ENCODE results near the gene SRPK3.
"Not testable (repeated sequence)": the region's sequence is repeated elsewhere in the genome, so short reads cannot be mapped to it uniquely, and the experiment has no call there.

The SRPK3 gene

DNA sequence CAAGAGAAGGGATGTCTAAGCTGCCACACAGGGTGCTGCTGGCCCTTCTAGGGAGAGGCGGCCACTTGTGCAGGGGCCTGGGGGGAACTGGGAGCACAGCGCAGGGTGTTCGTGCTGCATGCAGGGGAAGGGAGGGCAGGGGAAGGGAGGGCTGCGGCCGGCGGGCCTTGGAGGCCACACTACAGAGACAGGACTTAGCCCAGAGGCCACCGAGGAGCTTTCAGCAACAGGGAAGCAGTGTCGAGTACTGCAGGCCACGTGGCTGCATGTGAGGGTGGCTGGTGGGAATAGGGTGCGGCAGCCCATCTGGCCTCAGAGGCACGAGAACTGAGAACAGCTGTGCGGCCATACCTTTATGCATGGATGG is 35.8 kb upstream of the SRPK3 start:
- DNase-seq (ENCODE audit: low spot score): not testable (repeated sequence)

DNA sequence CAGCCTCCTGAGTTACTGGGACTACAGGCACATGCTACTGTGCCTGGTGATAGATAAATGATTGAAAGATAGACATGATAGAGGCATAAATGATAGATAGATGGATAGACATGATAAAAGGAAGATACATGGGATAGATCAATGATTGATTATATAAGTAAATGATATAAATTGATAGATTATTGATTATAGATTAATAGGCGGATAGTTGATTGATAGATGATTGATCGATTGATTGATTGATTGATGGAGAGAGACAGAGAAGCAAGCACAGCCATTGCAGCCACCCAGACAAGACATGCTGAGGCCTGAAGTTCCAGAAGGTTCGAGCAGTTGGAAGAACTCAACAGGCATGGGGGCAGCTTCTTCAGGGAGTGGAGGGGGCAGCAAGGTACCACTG is 34.5 kb upstream of the SRPK3 start:
- no peak for DNase-seq (ENCODE audit: low spot score)

DNA sequence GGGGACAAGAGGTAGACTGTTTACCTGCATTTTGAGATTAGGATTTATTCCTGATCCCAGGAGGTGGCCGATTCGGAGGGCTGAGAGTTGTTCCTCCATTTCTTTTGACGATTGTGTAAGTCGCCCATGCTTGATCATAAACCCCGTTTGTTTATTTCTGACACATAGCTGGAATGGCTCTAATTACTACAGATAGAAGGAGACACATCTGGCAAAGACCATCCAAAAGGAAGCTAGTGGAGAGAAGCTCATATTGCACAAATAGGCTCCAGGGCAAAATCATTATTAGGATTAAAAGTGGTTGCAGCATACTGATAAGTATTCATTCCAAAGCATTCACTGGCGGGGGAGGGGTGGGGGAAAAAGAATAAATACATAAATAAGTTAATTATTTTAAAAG is 33.9 kb upstream of the SRPK3 start:
- DNase-seq (ENCODE audit: low spot score): not testable (repeated sequence)

DNA sequence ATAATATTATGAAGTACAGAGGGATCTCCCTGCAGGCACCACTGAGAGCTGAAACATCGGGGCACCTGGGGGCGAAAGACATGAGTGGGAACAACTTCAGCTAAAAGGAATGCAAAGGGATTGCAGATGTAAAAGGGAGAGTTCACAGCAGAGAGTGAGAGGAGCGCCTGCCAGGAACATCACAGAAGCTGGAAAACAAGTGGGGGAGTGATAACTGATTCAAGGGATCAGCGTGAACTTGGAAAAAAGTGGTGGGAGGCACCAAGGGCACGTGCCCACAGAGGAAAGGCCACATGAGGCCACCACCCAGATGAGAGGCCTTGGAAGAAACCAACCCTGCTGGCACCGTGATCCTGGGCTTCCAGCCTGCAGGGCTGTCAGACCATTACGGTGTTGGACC is 31.8 kb upstream of the SRPK3 start:
- not testable (repeated sequence) for DNase-seq (ENCODE audit: low spot score)

DNA sequence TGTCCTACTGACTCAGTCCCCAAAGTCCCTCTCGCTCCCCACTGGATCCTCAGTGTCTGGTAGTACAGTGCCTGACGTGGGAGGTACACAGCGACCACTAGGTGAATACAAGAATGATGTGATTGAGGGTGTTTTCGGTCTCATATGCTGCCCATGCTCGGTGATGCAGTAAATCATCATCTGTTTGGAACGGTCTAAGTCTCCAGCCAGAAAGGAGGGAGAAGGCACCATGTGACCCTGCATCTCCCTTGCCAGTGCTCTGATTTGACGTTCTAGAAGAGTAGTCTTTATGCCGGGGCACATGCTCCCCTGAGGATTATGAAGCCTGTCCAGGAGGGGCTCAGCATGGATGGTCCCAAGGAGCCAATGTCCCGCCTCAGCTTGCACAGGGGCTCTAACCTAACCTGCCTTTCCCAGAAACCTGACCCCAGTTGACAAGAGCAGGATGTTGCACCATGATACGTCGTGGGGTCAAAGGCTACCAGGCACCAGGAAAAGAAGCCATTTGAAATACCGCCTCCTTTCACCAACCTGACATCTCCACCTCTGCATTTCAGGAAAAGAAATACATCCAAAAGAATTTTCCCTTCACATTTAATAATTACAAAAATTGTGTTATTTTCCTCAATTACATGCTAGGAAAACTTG is 30.6 kb upstream of the SRPK3 start:
- no peak for DNase-seq (ENCODE audit: low spot score)

DNA sequence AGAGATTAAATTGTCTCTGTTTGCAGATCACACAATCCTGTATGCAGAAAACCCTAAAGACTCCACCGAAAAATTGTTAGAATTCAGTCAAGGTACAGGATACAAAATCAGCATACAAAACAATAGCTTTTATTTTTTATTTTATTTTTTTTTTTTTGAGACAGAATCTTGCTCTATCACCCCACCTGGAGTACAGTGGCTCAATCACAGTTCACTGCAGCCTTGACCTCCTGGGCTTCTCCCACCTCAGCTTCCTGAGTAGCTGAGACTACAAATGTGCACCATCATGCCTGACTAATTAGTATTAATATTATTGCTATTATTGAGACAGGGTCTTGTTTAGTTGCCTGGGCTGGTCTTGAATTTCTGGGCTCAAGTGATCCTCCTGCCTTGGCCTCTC is 25.7 kb upstream of the SRPK3 start:
- no peak for DNase-seq (ENCODE audit: low spot score)

DNA sequence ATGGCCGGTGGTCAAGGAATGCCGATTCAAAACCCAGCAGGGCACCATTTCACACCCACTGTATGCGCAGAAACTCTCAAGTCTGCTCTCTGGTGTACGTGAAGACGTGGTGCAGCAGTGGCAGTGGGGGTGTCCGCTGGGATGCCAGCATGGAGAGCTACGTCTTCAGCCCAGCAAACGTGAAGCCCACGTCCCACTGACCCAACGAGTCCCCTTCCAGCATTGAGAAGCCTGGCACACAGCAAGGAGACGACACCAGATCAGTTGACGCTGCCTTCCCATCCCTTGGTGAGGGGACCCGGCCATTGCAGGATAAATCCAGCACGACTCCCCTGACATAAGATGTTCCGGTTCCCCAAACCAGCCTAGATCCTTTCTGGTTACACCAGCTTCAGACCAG is 19.0 kb upstream of the SRPK3 start:
- no peak for DNase-seq (ENCODE audit: low spot score)

DNA sequence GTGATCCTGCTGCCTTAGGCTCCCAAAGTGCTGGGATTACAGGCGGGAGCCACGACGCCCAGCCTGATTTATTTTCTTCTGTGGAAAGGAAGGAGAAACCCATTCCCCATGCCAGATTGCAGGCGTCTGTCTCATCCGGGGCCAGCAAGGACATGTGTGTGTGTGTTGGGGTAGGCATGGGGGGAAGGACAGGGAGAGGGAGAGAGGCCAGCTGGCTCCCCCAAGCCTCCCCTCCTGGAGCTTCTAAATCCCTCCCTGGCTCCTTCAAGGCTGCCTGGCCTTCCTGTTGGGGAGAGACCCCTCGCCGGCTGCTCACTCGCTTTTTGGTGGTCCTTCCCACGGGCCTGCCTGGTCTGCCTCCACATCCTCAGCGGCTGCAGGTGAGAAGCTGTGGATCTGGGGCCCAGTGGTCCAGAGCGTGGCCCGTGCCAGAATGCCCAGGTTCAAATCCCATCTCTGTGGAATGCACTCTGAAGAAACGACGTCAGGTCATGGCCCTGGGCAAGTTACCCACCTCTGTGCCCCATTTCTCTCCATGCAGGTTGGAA is 18.1 kb upstream of the SRPK3 start:
- no peak for DNase-seq (ENCODE audit: low spot score)

DNA sequence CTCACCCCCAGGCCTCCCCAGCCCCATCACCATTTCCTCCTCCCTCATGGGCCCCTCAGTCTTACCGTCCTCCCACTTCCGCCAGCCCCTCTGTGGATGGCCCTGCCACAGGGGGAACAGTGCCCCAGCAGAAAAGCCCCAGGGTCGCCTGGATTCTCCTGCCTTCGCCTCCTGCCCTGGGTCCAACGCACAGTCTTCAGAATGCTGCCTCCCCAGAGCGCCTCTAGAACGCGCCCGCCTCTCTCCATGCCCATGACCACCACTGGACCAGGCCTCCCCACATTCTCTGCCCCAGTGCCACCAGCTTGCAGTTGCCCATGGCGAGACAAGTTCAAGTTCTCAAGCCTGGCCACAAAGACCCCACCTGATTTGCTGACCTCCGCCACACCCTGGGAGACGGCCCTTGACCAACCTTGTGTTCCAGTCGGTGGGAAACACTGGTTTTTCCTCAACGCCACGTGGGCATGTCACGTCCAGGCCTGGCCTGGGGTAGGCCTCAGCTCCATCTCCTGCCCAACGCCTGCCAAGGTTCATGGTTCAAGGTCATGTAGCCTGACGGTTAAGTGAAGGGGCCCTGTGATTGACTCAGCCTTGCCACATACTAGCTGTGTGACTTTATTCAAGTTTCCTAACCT is 17.4 kb upstream of the SRPK3 start:
- no peak for DNase-seq (ENCODE audit: low spot score)

DNA sequence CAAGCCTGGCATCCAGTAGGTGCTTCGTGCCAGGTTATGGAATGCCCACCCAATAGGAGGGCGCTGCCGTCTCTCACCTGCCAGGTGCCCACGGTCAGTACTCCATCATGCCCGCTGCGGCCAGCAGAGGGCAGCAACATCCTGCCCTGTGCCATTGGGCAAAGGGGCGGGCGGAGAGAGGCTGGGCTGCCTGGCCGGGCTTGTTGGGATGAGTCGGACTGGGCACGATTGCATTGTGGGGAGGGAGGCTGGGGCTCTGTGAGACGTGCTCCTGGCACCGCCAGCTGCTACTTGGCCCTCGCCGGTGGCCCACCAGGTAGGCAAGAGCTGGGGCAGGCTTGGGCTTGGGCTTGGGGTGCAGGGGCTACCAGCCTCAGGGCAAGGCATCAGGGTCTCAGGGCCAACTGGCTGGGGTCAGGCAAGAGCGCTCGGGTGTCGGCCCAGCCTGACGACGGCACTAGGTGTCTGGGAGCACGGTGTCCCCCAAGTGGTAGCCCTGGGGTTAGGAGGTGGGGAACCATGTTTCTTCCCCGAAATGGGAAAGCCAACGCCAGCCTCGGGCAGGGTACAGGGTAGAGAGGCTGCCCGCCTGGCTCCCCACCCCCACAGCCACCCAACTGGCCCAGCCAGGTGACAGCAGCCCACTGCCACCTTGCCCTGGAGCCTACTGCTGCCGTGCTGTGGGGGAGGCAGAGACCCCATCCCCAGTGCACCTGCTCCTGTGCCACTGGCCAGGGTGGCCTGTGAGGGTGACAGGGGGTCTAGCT is 16.7 kb upstream of the SRPK3 start, which contains the start of gene PLXNB3:
TSS of gene PLXNB3 (plus strand) at position 261 of the 767 bp plus-strand sequence. CDS start 1,287 bp downstream, outside the sequence.
- DNase-seq (ENCODE audit: low spot score): peak; percentile 75

DNA sequence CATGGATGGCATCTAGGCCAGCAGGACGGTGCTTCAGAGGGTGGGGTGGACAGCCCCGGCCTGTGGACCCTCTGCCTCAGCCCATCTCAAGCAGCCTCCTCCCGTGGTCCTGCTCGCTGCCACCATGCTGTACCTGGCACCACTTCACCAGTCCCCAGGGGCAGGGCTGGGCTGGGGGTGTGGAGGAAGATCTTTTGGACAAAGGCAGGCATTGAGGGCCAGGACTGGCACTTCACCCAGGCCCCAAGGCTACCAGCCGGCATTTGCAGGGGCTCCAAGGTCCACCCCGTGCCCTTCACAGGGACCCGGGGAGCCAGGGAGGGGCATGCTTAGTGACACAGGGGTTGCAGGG is 16.1 kb upstream of the SRPK3 start:
- no peak for DNase-seq (ENCODE audit: low spot score)

DNA sequence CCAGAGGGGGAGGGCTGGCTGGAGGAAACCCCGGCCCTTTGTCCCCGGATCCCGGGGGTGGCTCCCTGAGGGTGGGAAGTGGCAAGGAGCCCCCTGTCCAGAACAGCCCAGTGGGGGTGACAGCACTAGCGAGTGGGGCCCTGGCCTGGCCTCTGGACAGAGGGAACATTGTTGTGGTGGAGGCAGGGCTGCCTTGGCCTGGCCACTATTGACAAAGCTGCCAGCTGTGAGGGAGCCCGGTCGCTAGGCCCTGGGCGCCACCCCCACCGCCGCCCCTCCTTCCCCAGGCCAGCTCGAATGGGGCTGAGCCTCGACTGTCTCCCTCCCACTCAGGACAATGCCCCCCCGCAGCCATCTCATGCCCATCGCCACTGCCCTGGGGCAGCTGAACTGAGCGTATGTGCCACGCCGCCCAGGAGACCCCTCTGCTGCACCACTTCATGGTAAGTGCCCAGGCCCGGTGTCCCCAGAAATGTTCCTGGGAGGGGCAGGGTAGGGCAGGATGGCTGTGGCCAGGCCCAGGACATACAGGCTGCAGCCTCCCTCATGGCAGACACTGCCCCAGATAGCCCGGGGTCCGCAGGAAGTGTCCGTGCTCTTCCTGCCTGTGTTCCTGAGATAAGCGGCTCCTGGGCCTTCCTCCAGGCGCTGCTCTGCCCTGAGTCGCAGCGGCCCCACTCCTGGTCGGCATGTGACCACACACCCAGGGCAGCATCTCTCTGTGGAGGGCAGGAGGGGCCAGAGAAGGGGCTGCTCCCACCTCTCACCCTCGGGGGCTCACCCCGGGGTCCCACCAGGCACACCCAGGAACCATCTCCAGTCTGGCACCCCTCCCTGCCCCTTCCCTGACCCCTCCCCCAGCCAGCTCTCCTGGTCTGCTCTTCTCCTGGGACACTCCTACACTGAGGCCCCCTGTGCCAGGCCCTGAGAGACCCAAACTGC is 15.4 kb upstream of the SRPK3 start:
- no peak for DNase-seq (ENCODE audit: low spot score)

DNA sequence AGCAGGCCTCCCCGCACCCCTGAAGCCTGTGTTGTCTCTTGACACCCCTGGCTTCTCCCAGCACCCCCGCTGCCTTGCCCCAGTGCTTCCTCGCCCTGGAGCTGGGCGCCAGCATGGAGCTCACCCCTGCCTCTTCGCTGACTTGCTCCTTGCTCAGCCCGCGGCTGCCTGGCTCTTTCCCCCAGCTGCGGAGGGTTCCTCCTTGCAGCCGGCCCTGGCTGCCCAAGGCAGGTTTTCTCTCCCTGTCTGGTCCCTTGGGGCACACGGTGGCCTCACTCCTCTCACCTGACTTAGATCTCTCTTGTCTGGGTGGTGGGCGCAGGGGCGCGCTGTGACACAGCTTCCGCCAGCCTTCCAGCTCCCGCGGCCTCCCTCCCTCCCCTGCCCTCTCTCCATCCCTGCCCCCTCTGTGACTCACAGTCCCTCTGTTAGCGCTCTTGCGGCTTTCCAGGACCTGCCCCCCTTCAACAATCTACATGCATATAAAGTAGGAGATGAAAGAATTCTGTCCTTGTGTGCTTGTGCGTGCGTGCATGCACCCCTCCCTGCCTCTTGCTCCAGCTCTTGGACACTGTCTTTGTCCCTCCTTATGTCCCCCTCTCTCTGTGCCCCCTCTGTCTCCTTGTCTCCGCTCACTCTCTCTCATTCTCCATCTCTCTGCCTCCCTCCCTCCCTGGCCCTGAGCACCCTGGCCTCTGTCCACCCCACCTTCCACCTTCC is 14.6 kb upstream of the SRPK3 start:
- DNase-seq (ENCODE audit: low spot score): peak; percentile 7

DNA sequence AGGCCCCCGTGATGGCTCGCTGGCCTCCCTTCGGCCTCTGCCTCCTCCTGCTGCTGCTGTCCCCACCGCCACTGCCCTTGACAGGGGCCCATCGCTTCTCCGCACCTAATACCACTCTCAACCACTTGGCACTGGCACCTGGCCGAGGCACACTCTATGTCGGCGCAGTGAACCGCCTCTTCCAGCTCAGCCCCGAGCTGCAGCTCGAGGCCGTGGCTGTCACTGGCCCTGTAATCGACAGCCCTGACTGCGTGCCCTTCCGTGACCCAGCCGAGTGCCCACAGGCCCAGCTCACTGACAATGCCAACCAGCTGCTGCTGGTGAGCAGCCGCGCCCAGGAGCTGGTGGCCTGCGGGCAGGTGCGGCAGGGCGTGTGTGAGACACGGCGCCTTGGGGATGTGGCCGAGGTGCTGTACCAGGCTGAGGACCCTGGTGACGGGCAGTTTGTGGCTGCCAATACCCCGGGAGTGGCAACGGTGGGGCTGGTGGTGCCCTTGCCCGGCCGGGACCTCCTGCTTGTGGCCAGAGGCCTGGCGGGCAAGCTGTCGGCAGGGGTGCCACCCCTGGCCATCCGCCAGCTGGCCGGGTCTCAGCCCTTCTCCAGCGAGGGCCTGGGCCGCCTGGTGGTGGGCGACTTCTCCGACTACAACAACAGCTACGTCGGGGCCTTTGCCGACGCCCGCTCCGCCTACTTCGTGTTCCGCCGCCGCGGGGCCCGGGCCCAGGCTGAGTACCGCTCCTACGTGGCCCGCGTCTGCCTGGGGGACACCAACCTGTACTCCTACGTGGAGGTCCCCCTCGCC is 13.8 kb upstream of the SRPK3 start:
- DNase-seq (ENCODE audit: low spot score): no peak

DNA sequence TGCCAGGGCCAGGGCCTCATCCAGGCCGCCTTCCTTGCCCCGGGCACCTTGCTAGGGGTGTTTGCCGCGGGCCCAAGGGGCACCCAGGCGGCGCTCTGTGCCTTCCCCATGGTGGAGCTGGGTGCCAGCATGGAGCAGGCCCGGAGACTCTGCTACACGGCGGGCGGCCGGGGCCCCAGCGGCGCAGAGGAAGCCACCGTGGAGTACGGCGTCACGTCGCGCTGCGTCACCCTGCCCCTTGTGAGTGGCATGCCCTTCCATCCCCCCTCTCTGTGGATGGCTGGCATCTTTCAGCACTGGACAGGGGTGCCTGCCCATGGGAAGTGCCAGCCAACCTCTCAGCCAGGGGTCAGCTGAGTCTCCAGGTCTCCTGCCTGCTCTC is 13.2 kb upstream of the SRPK3 start:
- DNase-seq (ENCODE audit: low spot score): no peak

DNA sequence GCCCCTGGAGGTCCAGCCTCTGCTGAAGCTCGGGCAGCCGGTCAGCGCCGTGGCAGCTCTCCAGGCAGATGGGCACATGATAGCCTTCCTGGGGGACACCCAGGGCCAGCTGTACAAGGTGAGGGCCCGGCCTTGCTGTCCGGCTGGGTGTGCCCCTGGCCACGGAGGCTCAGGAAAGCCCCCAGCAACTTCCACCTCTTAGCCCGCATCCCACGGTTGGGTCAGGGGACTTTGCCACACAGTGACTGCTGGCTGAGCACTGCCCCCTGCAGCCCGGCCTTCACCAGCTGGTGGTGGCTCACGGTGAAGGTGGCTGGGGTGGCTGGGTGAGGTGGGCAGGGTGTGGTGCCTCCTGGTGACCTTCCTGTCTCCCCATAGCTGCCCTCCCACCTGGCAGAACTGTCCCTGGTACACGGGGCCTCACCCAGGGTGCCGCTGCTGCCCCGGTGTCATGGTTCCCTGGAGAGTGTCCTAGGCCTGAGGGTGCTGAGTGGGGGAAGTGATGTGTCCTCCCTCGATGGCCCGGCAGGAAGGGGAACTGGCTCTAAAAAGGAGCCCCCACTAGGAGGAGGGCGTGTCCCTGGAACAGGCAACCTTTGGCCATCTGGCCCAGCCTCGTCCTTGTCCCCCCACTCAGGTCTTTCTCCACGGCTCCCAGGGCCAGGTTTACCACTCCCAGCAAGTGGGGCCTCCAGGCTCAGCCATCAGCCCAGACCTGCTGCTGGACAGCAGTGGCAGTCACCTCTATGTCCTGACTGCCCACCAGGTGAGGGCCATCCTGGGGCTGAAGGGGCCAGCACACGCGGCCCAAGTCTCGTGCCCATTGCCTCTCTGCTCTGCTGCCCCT is 12.3 kb upstream of the SRPK3 start:
- no peak for DNase-seq (ENCODE audit: low spot score)

DNA sequence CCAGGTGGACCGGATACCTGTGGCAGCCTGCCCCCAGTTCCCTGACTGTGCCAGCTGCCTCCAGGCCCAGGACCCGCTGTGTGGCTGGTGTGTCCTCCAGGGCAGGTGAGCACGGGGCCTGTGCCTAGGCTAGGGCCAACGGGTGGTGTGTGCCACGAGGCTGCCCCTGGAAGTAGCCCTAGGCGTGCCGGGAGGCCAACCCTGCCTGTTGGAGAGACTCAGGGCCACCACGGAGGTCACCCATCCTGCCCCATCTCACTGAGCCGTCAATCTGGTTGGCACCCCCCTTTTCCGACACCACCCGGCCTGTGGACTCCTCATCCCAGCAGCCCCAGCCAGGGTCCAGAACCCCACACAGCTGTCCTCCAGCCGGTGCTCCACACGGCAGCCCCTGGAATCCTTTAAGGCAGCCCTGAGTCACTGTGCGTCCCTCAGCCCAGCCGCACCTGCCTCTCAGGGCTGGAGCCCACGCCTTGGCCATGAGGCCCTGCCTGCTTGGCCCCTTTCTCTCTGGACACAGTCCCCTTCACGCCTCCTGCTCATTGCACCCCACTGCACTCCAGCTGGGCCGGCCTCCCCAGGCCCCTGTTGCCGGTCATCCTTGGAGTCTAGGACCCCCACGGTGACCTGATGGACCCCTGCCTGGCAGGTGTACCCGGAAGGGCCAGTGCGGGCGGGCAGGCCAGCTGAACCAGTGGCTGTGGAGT is 11.5 kb upstream of the SRPK3 start:
- no peak for DNase-seq (ENCODE audit: low spot score)

DNA sequence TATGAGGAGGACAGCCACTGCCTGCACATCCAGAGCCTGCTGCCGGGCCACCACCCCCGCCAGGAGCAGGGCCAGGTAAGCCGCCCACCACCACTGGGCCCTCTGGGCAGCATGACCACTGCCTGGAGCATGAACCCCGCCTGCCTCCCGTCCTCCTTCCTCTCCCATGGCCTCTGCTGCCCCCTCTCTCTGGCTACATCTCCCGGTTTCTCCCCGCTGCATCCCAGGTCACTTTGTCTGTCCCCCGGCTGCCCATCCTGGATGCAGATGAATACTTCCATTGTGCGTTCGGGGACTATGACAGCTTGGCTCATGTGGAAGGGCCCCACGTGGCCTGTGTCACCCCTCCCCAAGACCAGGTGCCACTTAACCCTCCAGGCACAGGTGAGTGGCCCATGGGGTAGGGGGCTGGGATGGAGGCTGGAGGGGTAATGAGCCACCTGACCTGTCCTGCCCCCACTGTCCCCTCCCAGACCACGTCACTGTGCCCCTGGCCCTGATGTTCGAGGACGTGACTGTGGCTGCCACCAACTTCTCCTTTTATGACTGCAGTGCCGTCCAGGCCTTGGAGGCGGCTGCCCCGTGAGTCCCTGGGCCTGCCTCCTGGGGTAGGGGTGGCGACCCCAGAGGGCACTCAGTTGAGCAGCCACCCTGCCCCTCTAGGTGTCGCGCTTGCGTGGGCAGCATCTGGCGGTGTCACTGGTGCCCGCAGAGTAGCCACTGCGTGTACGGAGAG is 10.8 kb upstream of the SRPK3 start:
- DNase-seq (ENCODE audit: low spot score): no peak

Data from CD4-positive, alpha-beta T cell treated with Interleukin-2 at 100 ng/mL for 4 hours (primary cell).